ENCODE data around the gene PDE11A. TPM values are rescaled to one million over a fixed set of nuclear protein-coding genes. Genes with fewer than 3 reads are reported as not detected.
A peak's percentile ranks its signal among the peaks of the same experiment; 100 is the strongest.

PDE11A gene
- total RNA-seq, 4 donors from 2014 or later, result 1.7 TPM; not detected in 3

GRCh38 chr2:178075006-178075326 lies 2.4 kb upstream of the PDE11A start:
- Histone ChIP-seq H3K4me3 (no peak overlapping the region), H3K27me3 (peaks cover 0 to 8% of the 10 kb centered on the region in 2 donors), H3K27ac (no peak overlapping the region), H3K36me3 (no peaks in the 10 kb centered on the region), H3K4me1 (peaks cover 0 to 13% (median 0%) of the 10 kb centered on the region in 4 donors), H3K9me3 (peaks cover 0 to 8% (median 0%) of the 10 kb centered on the region in 4 donors)
- WGBS, 2 donors, result 93 to 100% methylated on average over 1 of the region's 1 CpG
- no peak for DNase-seq (ENCODE audit: low spot score in 2 of 2)
- TF ChIP-seq POLR2A (IDR thresholded peaks at IDR 0.05), result no peak
- no peak for TF ChIP-seq EP300 (IDR thresholded peaks at IDR 0.05)
- no peak for TF ChIP-seq CTCF (IDR thresholded peaks at IDR 0.05)

GRCh38 chr2:178074123-178075005 lies 1.8 kb upstream of the PDE11A start:
- H3K36me3 ChIP-seq, result no peaks in the 10 kb centered on the region
- H3K4me3 ChIP-seq, result no peak overlapping the region
- H3K27ac ChIP-seq, result no peak overlapping the region
- DNase-seq (ENCODE audit: low spot score in 2 of 2), result no peak
- peaks cover 0 to 2% (median 0%) of the 10 kb centered on the region in 4 donors for H3K9me3 ChIP-seq
- peaks cover 0 to 8% of the 10 kb centered on the region in 2 donors for H3K27me3 ChIP-seq
- TF ChIP-seq CTCF (IDR thresholded peaks at IDR 0.05) (no peak), POLR2A (IDR thresholded peaks at IDR 0.05) (no peak), EP300 (IDR thresholded peaks at IDR 0.05) (no peak)
- peaks cover 0 to 13% (median 0%) of the 10 kb centered on the region in 4 donors for H3K4me1 ChIP-seq
- 83 to 84% methylated on average over 8 of the region's 8 CpGs for WGBS, 2 donors

GRCh38 chr2:178072000-178072382 lies 586 bp downstream of the PDE11A start:
- Histone ChIP-seq H3K9me3 (no peaks in the 10 kb centered on the region), H3K27me3 (peaks cover 0 to 8% of the 10 kb centered on the region in 2 donors), H3K4me1 (peaks cover 0 to 13% (median 0%) of the 10 kb centered on the region in 4 donors), H3K4me3 (peak overlapping the region in 2 of 4 donors; percentile 34 to 53), H3K36me3 (no peaks in the 10 kb centered on the region), H3K27ac (no peak overlapping the region)
- TF ChIP-seq CTCF (IDR thresholded peaks at IDR 0.05) (no peak), POLR2A (IDR thresholded peaks at IDR 0.05) (no peak), EP300 (IDR thresholded peaks at IDR 0.05) (no peak)
- WGBS, 2 donors, result 88 to 89% methylated on average over 11 of the region's 11 CpGs
- DNase-seq (ENCODE audit: low spot score in 2 of 2), result no peak

GRCh38 chr2:178070824-178071223 lies 1.8 kb downstream of the PDE11A start:
- no peak for DNase-seq (ENCODE audit: low spot score in 2 of 2)
- no peaks in the 10 kb centered on the region for H3K9me3 ChIP-seq
- no peaks in the 10 kb centered on the region for H3K36me3 ChIP-seq
- no peak overlapping the region for H3K27ac ChIP-seq
- no peak overlapping the region for H3K4me3 ChIP-seq
- TF ChIP-seq EP300 (IDR thresholded peaks at IDR 0.05) (no peak), CTCF (IDR thresholded peaks at IDR 0.05) (no peak), POLR2A (IDR thresholded peaks at IDR 0.05) (no peak)
- 71 to 77% methylated on average over 2 of the region's 2 CpGs for WGBS, 2 donors
- peaks cover 0 to 8% of the 10 kb centered on the region in 2 donors for H3K27me3 ChIP-seq
- peaks cover 0 to 13% (median 0%) of the 10 kb centered on the region in 4 donors for H3K4me1 ChIP-seq

GRCh38 chr2:178069551-178069950 lies 3.0 kb downstream of the PDE11A start:
- Histone ChIP-seq H3K9me3 (no peaks in the 10 kb centered on the region), H3K27ac (no peak overlapping the region), H3K27me3 (peaks cover 0 to 8% of the 10 kb centered on the region in 2 donors), H3K4me3 (no peak overlapping the region), H3K36me3 (no peaks in the 10 kb centered on the region), H3K4me1 (peaks cover 0 to 13% (median 0%) of the 10 kb centered on the region in 4 donors)
- 61 to 76% methylated on average over 1 of the region's 1 CpG for WGBS, 2 donors
- no peak for TF ChIP-seq CTCF (IDR thresholded peaks at IDR 0.05)
- TF ChIP-seq EP300 (IDR thresholded peaks at IDR 0.05), result no peak
- no peak for TF ChIP-seq POLR2A (IDR thresholded peaks at IDR 0.05)
- DNase-seq (ENCODE audit: low spot score in 2 of 2), result no peak

All from tibial nerve (tissue), 4 donors.